HEK293T (cell line): ENCODE data around the gene NOP10.

ENCODE experiments used
- CTCF ChIA-PET: fragments of 350-600 bp; formaldehyde crosslinking; extraction: SDS; loops from one replicate; lab custom pipeline; 2021; ENCODE audit warnings: antibody characterized with exemption, inconsistent platforms; lab: Yijun Ruan, JAX
- POLR2A ChIA-PET: fragments of 350-600 bp; formaldehyde crosslinking; extraction: SDS; loops from one replicate; lab custom pipeline; 2020; ENCODE audit warnings: antibody characterized with exemption, inconsistent platforms; lab: Yijun Ruan, JAX
- DNase-seq: peaks from one replicate; pipeline ENCODE4 v3.0.0; 2012; ENCODE audit warnings: mixed read lengths; ENCODE audit errors: extremely low spot score
- ARNT ChIP-seq: fragments of 450-650 bp; IDR thresholded peaks from 2 replicates; pipeline ENCODE4 v1.6.1; 2017; ENCODE audit warnings: mild to moderate bottlenecking
- BHLHE40 ChIP-seq: fragments of 450-650 bp; IDR thresholded peaks from 2 replicates; pipeline ENCODE4 v1.6.1; 2016; ENCODE audit warnings: mild to moderate bottlenecking, moderate library complexity, borderline replicate concordance
- CTBP1 ChIP-seq: fragments of 450-650 bp; IDR thresholded peaks from 2 replicates; pipeline ENCODE4 v1.6.1; 2016; ENCODE audit warnings: borderline replicate concordance
- ELF4 ChIP-seq: fragments of 450-650 bp; IDR thresholded peaks from 2 replicates; pipeline ENCODE4 v1.6.1; 2017; ENCODE audit warnings: antibody characterized with exemption
- FOXA1 ChIP-seq: fragments of 450-650 bp; IDR thresholded peaks from 2 replicates; pipeline ENCODE4 v1.6.1; 2016; ENCODE audit warnings: mild to moderate bottlenecking
- FOXK2 ChIP-seq: fragments of 450-650 bp; IDR thresholded peaks from 2 replicates; pipeline ENCODE4 v1.6.1; 2016; ENCODE audit warnings: mild to moderate bottlenecking
- FOXM1 ChIP-seq: fragments of 450-650 bp; IDR thresholded peaks from 2 replicates; pipeline ENCODE4 v1.6.1; 2017; ENCODE audit warnings: mild to moderate bottlenecking, borderline replicate concordance
- HDGF ChIP-seq: fragments of 450-650 bp; IDR thresholded peaks from 2 replicates; pipeline ENCODE4 v1.6.1; 2017; ENCODE audit warnings: antibody characterized with exemption, borderline replicate concordance
- L3MBTL2 ChIP-seq: fragments of 450-650 bp; conservative IDR thresholded peaks from 2 replicates; pipeline ENCODE4 v1.6.1; 2016; ENCODE audit warnings: mild to moderate bottlenecking
- LEF1 ChIP-seq: fragments of 450-650 bp; IDR thresholded peaks from 2 replicates; pipeline ENCODE4 v1.6.1; 2017; ENCODE audit warnings: mild to moderate bottlenecking, borderline replicate concordance
- NFRKB ChIP-seq: fragments of 450-650 bp; IDR thresholded peaks from 2 replicates; pipeline ENCODE4 v1.6.1; 2016; ENCODE audit warnings: mild to moderate bottlenecking, moderate library complexity
- PKNOX1 ChIP-seq: fragments of 450-650 bp; IDR thresholded peaks from 2 replicates; pipeline ENCODE4 v1.6.1; 2016
- SP1 ChIP-seq: fragments of 450-650 bp; IDR thresholded peaks from 2 replicates; pipeline ENCODE4 v1.6.1; 2017
- SUZ12 ChIP-seq: fragments of 450-650 bp; IDR thresholded peaks from 2 replicates; pipeline ENCODE4 v1.6.1; 2016; ENCODE audit warnings: mild to moderate bottlenecking
- TARDBP ChIP-seq: fragments of 450-650 bp; IDR thresholded peaks from 2 replicates; pipeline ENCODE4 v1.6.1; 2016
- ZNF384 ChIP-seq: fragments of 450-650 bp; IDR thresholded peaks from 2 replicates; pipeline ENCODE4 v1.6.1; 2016

The NOP10 gene

GRCh38 chr15:34365091-34365825 lies 22.3 kb upstream of the NOP10 start:
- no peak for TF ChIP-seq BHLHE40
- TF ChIP-seq PKNOX1 = peak; percentile 62
- ChIA-PET POLR2A (interaction anchor here (1.1 to 1.7 kb wide), 3 partner anchors 10 to 150 kb away, joined by 3 to 7 read pairs (median 5); no protein-coding TSS in a partner anchor), CTCF (interaction anchor here (1.7 kb wide), 1 partner anchor 11 kb away, joined by 6 read pairs; no protein-coding TSS in a partner anchor)
- no peak for DNase-seq

GRCh38 chr15:34364041-34364440 lies 21.1 kb upstream of the NOP10 start:
- ChIA-PET POLR2A (no interaction called here), CTCF (no interaction called here)
- DNase-seq = no peak
- TF ChIP-seq NFRKB = no peak
- TF ChIP-seq L3MBTL2 = no peak

GRCh38 chr15:34362047-34362773 lies 19.3 kb upstream of the NOP10 start:
- ChIA-PET POLR2A (interaction anchor here (0.9 to 1.2 kb wide), 2 partner anchors 9 to 153 kb away, joined by 3 read pairs; no protein-coding TSS in a partner anchor), CTCF (no interaction called here)
- DNase-seq = no peak
- no peak for TF ChIP-seq TARDBP
- no peak for TF ChIP-seq HDGF
- TF ChIP-seq ELF4 = no peak
- no peak for TF ChIP-seq ARNT
- no peak for TF ChIP-seq SP1
- no peak for TF ChIP-seq NFRKB
- no peak for TF ChIP-seq SUZ12
- no peak for TF ChIP-seq ZNF384
- no peak for TF ChIP-seq CTBP1
- no peak for TF ChIP-seq FOXA1
- no peak for TF ChIP-seq L3MBTL2

- ChIA-PET POLR2A (interaction anchor here (0.7 to 1.2 kb wide), 2 partner anchors 8 to 18 kb away, joined by 3 read pairs; partner anchors contain the start of genes NOP10 and NUTM1), CTCF (no interaction called here)
- DNase-seq = no peak
- TF ChIP-seq SP1 (no peak), FOXM1 (no peak), SUZ12 (no peak), PKNOX1 (no peak), ARNT (no peak), HDGF (no peak), TARDBP (no peak), L3MBTL2 (no peak), FOXA1 (no peak), ELF4 (no peak), FOXK2 (no peak)
Observed at GRCh38 chr15:34361278-34361677, 18.3 kb upstream of the NOP10 start.

- DNase-seq = no peak
- ChIA-PET CTCF (no interaction called here), POLR2A (interaction anchor here (0.7 kb wide), 1 partner anchor 23 kb away, joined by 5 read pairs; the partner anchor contains the start of gene SLC12A6)
- no peak for TF ChIP-seq L3MBTL2
Observed at GRCh38 chr15:34360298-34360697, 17.4 kb upstream of the NOP10 start.

- TF ChIP-seq BHLHE40 (no peak), FOXA1 (no peak), ZNF384 (no peak), FOXM1 (no peak), ARNT (no peak), FOXK2 (no peak), SUZ12 (no peak), TARDBP (no peak), HDGF (no peak), LEF1 (no peak), CTBP1 (no peak), NFRKB (no peak), L3MBTL2 (no peak), SP1 (no peak), ELF4 (no peak), PKNOX1 (no peak)
- POLR2A ChIA-PET = no interaction called here
- DNase-seq = no peak
- CTCF ChIA-PET = no interaction called here
Observed at GRCh38 chr15:34359416-34359815, 16.5 kb upstream of the NOP10 start.

GRCh38 chr15:34358948-34359347 lies 16.0 kb upstream of the NOP10 start:
- no peak for DNase-seq
- no peak for TF ChIP-seq SUZ12
- TF ChIP-seq ARNT = no peak
- no peak for TF ChIP-seq BHLHE40
- TF ChIP-seq ZNF384 = no peak
- TF ChIP-seq FOXA1 = no peak
- no peak for TF ChIP-seq FOXM1
- no peak for TF ChIP-seq FOXK2
- TF ChIP-seq SP1 = no peak
- no peak for TF ChIP-seq L3MBTL2
- POLR2A ChIA-PET = no interaction called here
- CTCF ChIA-PET = no interaction called here
